MCF 10A (cell line): ENCODE measurements around the gene CABLES2. TPM values are rescaled to one million over a fixed set of nuclear protein-coding genes. Genes with fewer than 3 reads are reported as not detected.

Experiments used
- BruUV-seq: library from RNA; stranded (reverse); fragments of 400-500 nt; replicated peaks from 2 replicates; lab custom pipeline; 2021; lab: Mats Ljungman, UMichigan
- CTCF ChIA-PET: fragments of 300-600 bp; sonication (Branson Sonifier 250); formaldehyde crosslinking; extraction: SDS; loops from one replicate; lab custom pipeline; 2021; ENCODE audit warnings: antibody characterized with exemption, inconsistent platforms; lab: Yijun Ruan, JAX
- POLR2A ChIA-PET: fragments of 300-600, 350-650 bp; sonication (Branson Sonifier 250); formaldehyde crosslinking; extraction: SDS; loops from one replicate; lab custom pipeline; 2020; ENCODE audit warnings: antibody characterized with exemption, inconsistent platforms; lab: Yijun Ruan, JAX
- DNase-seq: peaks from one replicate; pipeline ENCODE4 v3.0.0-alpha.2; 2018; ENCODE audit not compliant: unreplicated experiment
- H3K27ac Mint-ChIP-seq: one replicate; pipeline ENCODE4 v1.8.0; 2022; ENCODE audit warnings: mild to moderate bottlenecking, low read depth, mixed read lengths; ENCODE audit not compliant: unreplicated experiment
- H3K27me3 Mint-ChIP-seq: one replicate; pipeline ENCODE4 v1.8.0; 2022; ENCODE audit warnings: mixed read lengths; ENCODE audit not compliant: insufficient read depth, unreplicated experiment
- H3K36me3 Mint-ChIP-seq: one replicate; pipeline ENCODE4 v1.8.0; 2022; ENCODE audit warnings: mild to moderate bottlenecking, moderate library complexity, mixed read lengths; ENCODE audit not compliant: insufficient read depth, unreplicated experiment
- H3K4me1 Mint-ChIP-seq: one replicate; pipeline ENCODE4 v1.8.0; 2022; ENCODE audit warnings: mixed read lengths; ENCODE audit not compliant: insufficient read depth, unreplicated experiment
- H3K4me3 Mint-ChIP-seq: one replicate; pipeline ENCODE4 v1.8.0; 2022; ENCODE audit warnings: mild to moderate bottlenecking, moderate library complexity, mixed read lengths; ENCODE audit not compliant: unreplicated experiment
- H3K9me3 Mint-ChIP-seq: one replicate; pipeline ENCODE4 v1.8.0; 2022; ENCODE audit warnings: mixed read lengths; ENCODE audit not compliant: unreplicated experiment
- CTCF ChIP-seq: fragments of 200-600 bp; IDR thresholded peaks from one replicate; pipeline ENCODE4 v1.8.0; 2022; ENCODE audit warnings: antibody characterized with exemption, mild to moderate bottlenecking; ENCODE audit not compliant: unreplicated experiment
- intact Hi-C: fragments of 100-400 bp; cut with micrococcal nuclease; formaldehyde crosslinking; loops from 2 replicates; pipeline ENCODE4 v1.14.1; 2022
- total RNA-seq: library from RNA; stranded (reverse); gene quantifications from 2 replicates; pipeline ENCODE4 v1.2.3, GENCODE V29; 2022

CABLES2 gene
- total RNA-seq, 1 experiment from 2014 or later: 1.5 TPM

GRCh38 chr20:62359043-62359490 lies 48.0 kb downstream of the CABLES2 start:
- intact Hi-C loops: no loop called here
- Mint-ChIP-seq H3K4me3 (peak overlapping the region; percentile 53), H3K36me3 (peaks cover 37% of the 10 kb centered on the region), H3K9me3 (no peaks in the 10 kb centered on the region), H3K27me3 (no peaks in the 10 kb centered on the region), H3K27ac (no peak overlapping the region), H3K4me1 (peaks cover 31% of the 10 kb centered on the region)
- ChIA-PET POLR2A (interaction anchor here (0.6 to 5.4 kb wide), 10 partner anchors 9 to 170 kb away, joined by 3 to 106 read pairs (median 4); partner anchors contain the start of gene LAMA5), CTCF (interaction anchor here (0.6 to 3.5 kb wide), 6 partner anchors 9 to 67 kb away, joined by 3 to 15 read pairs (median 6); no protein-coding TSS in a partner anchor)
- BruUV-seq: no TSS peak
- no peak for DNase-seq
- no peak for TF ChIP-seq CTCF

GRCh38 chr20:62358171-62359042 lies 48.7 kb downstream of the CABLES2 start:
- Mint-ChIP-seq H3K27me3 (no peaks in the 10 kb centered on the region), H3K9me3 (no peaks in the 10 kb centered on the region), H3K27ac (no peak overlapping the region), H3K4me3 (peak overlapping the region; percentile 53), H3K36me3 (peaks cover 37% of the 10 kb centered on the region), H3K4me1 (peaks cover 31% of the 10 kb centered on the region)
- ChIA-PET POLR2A (interaction anchor here (0.6 to 5.4 kb wide), 14 partner anchors 8 to 284 kb away, joined by 3 to 106 read pairs (median 4); partner anchors contain the start of genes ADRM1, LAMA5 and SLCO4A1), CTCF (interaction anchor here (0.6 to 3.7 kb wide), 7 partner anchors 8 to 58 kb away, joined by 5 to 52 read pairs (median 7); partner anchors contain the start of gene LAMA5)
- DNase-seq: peak; percentile 82
- no peak for TF ChIP-seq CTCF
- BruUV-seq: no TSS peak
- intact Hi-C loops: no loop called here

GRCh38 chr20:62357681-62358080 lies 49.4 kb downstream of the CABLES2 start:
- no peak overlapping the region for H3K4me3 Mint-ChIP-seq
- CTCF ChIA-PET: interaction anchor here (0.6 to 3.7 kb wide), 5 partner anchors 10 to 57 kb away, joined by 5 to 52 read pairs (median 6); partner anchors contain the start of gene LAMA5
- H3K27ac Mint-ChIP-seq: no peak overlapping the region
- H3K27me3 Mint-ChIP-seq: no peaks in the 10 kb centered on the region
- no peak for TF ChIP-seq CTCF
- BruUV-seq: no TSS peak
- POLR2A ChIA-PET: interaction anchor here (0.7 to 5.4 kb wide), 12 partner anchors 7 to 285 kb away, joined by 3 to 106 read pairs (median 4); partner anchors contain the start of genes ADRM1, LAMA5 and SLCO4A1
- H3K4me1 Mint-ChIP-seq: peaks cover 33% of the 10 kb centered on the region
- H3K36me3 Mint-ChIP-seq: peaks cover 41% of the 10 kb centered on the region
- no peak for DNase-seq
- intact Hi-C loops: no loop called here
- no peaks in the 10 kb centered on the region for H3K9me3 Mint-ChIP-seq

GRCh38 chr20:62357187-62357667 lies 49.9 kb downstream of the CABLES2 start:
- POLR2A ChIA-PET: interaction anchor here (0.7 to 5.4 kb wide), 10 partner anchors 8 to 286 kb away, joined by 3 to 106 read pairs (median 4); partner anchors contain the start of genes ADRM1, LAMA5, RPS21 and SLCO4A1
- intact Hi-C loops: no loop called here

More at GRCh38 chr20:62357187-62357667, 49.9 kb downstream of the CABLES2 start:
- no peak for TF ChIP-seq CTCF
- no peaks in the 10 kb centered on the region for H3K27me3 Mint-ChIP-seq
- CTCF ChIA-PET: interaction anchor here (1.2 to 3.7 kb wide), 5 partner anchors 11 to 57 kb away, joined by 5 to 52 read pairs (median 6); partner anchors contain the start of gene LAMA5
- no peak overlapping the region for H3K27ac Mint-ChIP-seq
- H3K36me3 Mint-ChIP-seq: peaks cover 41% of the 10 kb centered on the region
- H3K4me3 Mint-ChIP-seq: no peak overlapping the region
- no TSS peak for BruUV-seq
- H3K4me1 Mint-ChIP-seq: peaks cover 34% of the 10 kb centered on the region
- peak; percentile 73 for DNase-seq
- H3K9me3 Mint-ChIP-seq: no peaks in the 10 kb centered on the region
